Liver (tissue), 9 donors: Measurements from ENCODE around the gene FCRL1. TPM values are rescaled to one million over a fixed set of nuclear protein-coding genes. Genes with fewer than 3 reads are reported as not detected.

Experiments used
- DNase-seq: peaks from one replicate; pipeline ENCODE4 v3.0.0-alpha.2; 2017; ENCODE audit warnings: low spot score
- H3K27ac ChIP-seq, 2 donors: one replicate each; pipeline ENCODE4 v1.7.0; 2013; ENCODE audit warnings: inconsistent platforms in 2 of 2, low read length in 2 of 2, control low read depth in 1 of 2, low read depth in 1 of 2, mild to moderate bottlenecking in 1 of 2
- H3K27me3 ChIP-seq, 4 donors: one replicate each; pipeline versions ENCODE4 v1.6.1 to v1.7.0; 2013; ENCODE audit warnings: low read length in 3 of 4, inconsistent platforms in 1 of 4, mild to moderate bottlenecking in 1 of 4, moderate library complexity in 1 of 4; ENCODE audit not compliant: control insufficient read depth in 4 of 4, insufficient read depth in 4 of 4
- H3K36me3 ChIP-seq, 4 donors: one replicate each; pipeline versions ENCODE4 v1.6.1 to v1.7.0; 2013; ENCODE audit warnings: low read length in 3 of 4, mild to moderate bottlenecking in 3 of 4, low read depth in 1 of 4, moderate library complexity in 1 of 4; ENCODE audit not compliant: control insufficient read depth in 4 of 4, insufficient read depth in 3 of 4
- H3K4me1 ChIP-seq, 4 donors: one replicate each; pipeline versions ENCODE4 v1.6.1 to v1.7.0; 2013; ENCODE audit warnings: low read length in 3 of 4, mild to moderate bottlenecking in 3 of 4, moderate library complexity in 1 of 4; ENCODE audit not compliant: control insufficient read depth in 4 of 4, insufficient read depth in 4 of 4
- H3K4me3 ChIP-seq, 3 donors: one replicate each; pipeline versions ENCODE4 v1.6.1 to v1.7.0; 2013; ENCODE audit warnings: low read length in 3 of 3, control low read depth in 1 of 3, low read depth in 1 of 3, mild to moderate bottlenecking in 1 of 3
- H3K9ac ChIP-seq, 2 donors: one replicate each; pipeline ENCODE4 v1.7.0; 2013; ENCODE audit warnings: low read length in 2 of 2, mild to moderate bottlenecking in 2 of 2, moderate library complexity in 2 of 2, control low read depth in 1 of 2, low read depth in 1 of 2
- H3K9me3 ChIP-seq, 4 donors: one replicate each; pipeline versions ENCODE4 v1.6.1 to v1.7.0; 2013; ENCODE audit warnings: low read length in 3 of 4; ENCODE audit not compliant: control insufficient read depth in 4 of 4
- ATF3 ChIP-seq: IDR thresholded peaks from 2 replicates; pipeline ENCODE4 v1.6.1; 2016; ENCODE audit warnings: antibody characterized with exemption
- EGR1 ChIP-seq, 2 donors: IDR thresholded peaks; 2 replicates each; pipeline ENCODE4 v1.6.1; 2016 to 2018; ENCODE audit warnings: antibody characterized with exemption in 2 of 2, low read depth in 2 of 2
- FOXA1 ChIP-seq: IDR thresholded peaks from 2 replicates; pipeline ENCODE4 v1.6.1; 2016; ENCODE audit warnings: antibody characterized with exemption
- FOXA2 ChIP-seq: IDR thresholded peaks from 2 replicates; pipeline ENCODE4 v1.6.1; 2016; ENCODE audit warnings: antibody characterized with exemption
- HNF4A ChIP-seq, 2 donors: conservative IDR thresholded peaks; 2 replicates each; pipeline ENCODE4 v1.6.1; 2016; ENCODE audit warnings: antibody characterized with exemption in 2 of 2, mild to moderate bottlenecking in 2 of 2
- HNF4G ChIP-seq: IDR thresholded peaks from 2 replicates; pipeline ENCODE4 v1.6.1; 2016; ENCODE audit warnings: antibody characterized with exemption
- JUND ChIP-seq, 2 donors: IDR thresholded peaks; 2 replicates each; pipeline ENCODE4 v1.6.1; 2016; ENCODE audit warnings: antibody characterized with exemption in 2 of 2
- MAX ChIP-seq: IDR thresholded peaks from 2 replicates; pipeline ENCODE4 v1.6.1; 2016; ENCODE audit warnings: antibody characterized with exemption
- NR2F2 ChIP-seq: IDR thresholded peaks from 2 replicates; pipeline ENCODE4 v1.6.1; 2016; ENCODE audit warnings: antibody characterized with exemption
- REST ChIP-seq: IDR thresholded peaks from 2 replicates; pipeline ENCODE4 v1.6.1; 2016; ENCODE audit warnings: antibody characterized with exemption, mild to moderate bottlenecking
- RXRA ChIP-seq, 2 donors: IDR thresholded peaks; 2 replicates each; pipeline ENCODE4 v1.6.1; 2017 to 2018; ENCODE audit warnings: antibody characterized with exemption in 2 of 2, mild to moderate bottlenecking in 1 of 2
- SP1 ChIP-seq: IDR thresholded peaks from 2 replicates; pipeline ENCODE4 v1.6.1; 2018; ENCODE audit warnings: antibody characterized with exemption, mild to moderate bottlenecking
- TAF1 ChIP-seq: conservative IDR thresholded peaks from 2 replicates; pipeline ENCODE4 v1.6.1; 2016; ENCODE audit warnings: antibody characterized with exemption, mild to moderate bottlenecking
- YY1 ChIP-seq: IDR thresholded peaks from 2 replicates; pipeline ENCODE4 v1.6.1; 2016; ENCODE audit warnings: antibody characterized with exemption, mild to moderate bottlenecking
- WGBS: extraction: QIAGEN DNeasy Blood & Tissue Kit; methylation state at CpG from one replicate; pipeline ENCODE4 v1.1.7; 2013; 5-methylcytosine and 5-hydroxymethylcytosine counted together
- polyA plus RNA-seq, 2 donors: library from polyadenylated mRNA; stranded (reverse) in 1 of 2; unstranded in 1 of 2; fragments of 200-250 nt in 1 of 2; fragments of >200 nt in 1 of 2; fragmentation: Nextera tagmentation in 1 of 2; extraction: Ambion mirVana in 1 of 2; gene quantifications; one replicate each; pipeline versions ENCODE4 v1.2.1 to v1.2.3, GENCODE V29; 2013 to 2015
- total RNA-seq, 2 donors: library from RNA; depleted of rRNA; stranded (reverse); fragments of >200 nt; gene quantifications; one replicate each; pipeline ENCODE4 v1.2.3, GENCODE V29; 2014
- TF ChIP-seq, protein P1 (sequence below): fragments of 150-350 bp; IDR thresholded peaks from 2 replicates; pipeline ENCODE4 v1.5.1; 2017; ENCODE audit warnings: improper control_type of control experiment, low read depth, low read length; ENCODE audit not compliant: missing input control
- donor health status: healthy.
- donor health status: healthy.
- donor health status: healthy.
- donor health status: healthy.
- donor health status: healthy.

FCRL1 gene
- total and polyA plus RNA-seq, 4 donors, result 0.02 to 0.84 (median 0.49) TPM

- H3K27ac ChIP-seq, result no peak overlapping the region
- DNase-seq, result no peak
- H3K4me3 ChIP-seq, result no peak overlapping the region
- H3K4me1 ChIP-seq, result no peaks in the 10 kb centered on the region
- TF ChIP-seq ATF3 (no peak), HNF4A (conservative IDR thresholded peaks at IDR 0.05) (no peak)
- no peak overlapping the region for H3K9ac ChIP-seq
- peaks cover 0 to 5% (median 0%) of the 10 kb centered on the region in 4 donors for H3K27me3 ChIP-seq
- H3K9me3 ChIP-seq, result no peaks in the 10 kb centered on the region
- H3K36me3 ChIP-seq, result no peaks in the 10 kb centered on the region
- WGBS, result 65% methylated on average over 8 of the region's 8 CpGs
Observed at GRCh38 chr1:157771661-157772425, 48.1 kb downstream of the FCRL1 start.

DNA sequence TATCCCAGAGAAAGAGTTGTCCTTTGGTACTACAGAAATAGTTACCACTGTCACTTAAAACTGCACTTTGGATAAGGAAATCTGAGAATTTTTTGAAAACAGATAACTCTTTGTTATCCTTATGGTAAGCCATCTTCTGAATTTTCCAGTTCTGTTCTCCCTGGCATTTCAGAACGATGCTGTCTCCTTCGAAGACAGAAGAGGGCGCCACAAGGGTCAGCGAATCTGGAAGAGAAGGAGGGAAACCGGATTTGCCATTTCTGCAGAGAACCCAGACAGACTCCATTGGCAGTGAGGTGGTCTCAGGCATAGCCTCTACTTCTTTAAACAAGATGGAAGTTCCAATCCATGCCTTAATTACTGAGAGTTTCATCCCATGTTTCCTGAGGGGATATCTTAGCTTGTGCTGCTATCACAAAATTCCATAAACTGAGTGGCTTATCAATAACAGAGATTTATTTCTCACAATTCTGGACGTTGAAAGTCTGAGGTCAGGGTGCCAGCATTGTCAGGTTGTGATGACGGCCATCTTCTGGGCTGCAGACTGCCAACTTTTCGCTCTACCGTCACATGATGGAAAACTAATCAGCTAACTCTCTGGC lies 49.4 kb downstream of the FCRL1 start:
- Histone ChIP-seq H3K9ac (no peak overlapping the region), H3K27me3 (peaks cover 0 to 3% (median 0%) of the 10 kb centered on the region in 4 donors), H3K4me1 (no peaks in the 10 kb centered on the region), H3K9me3 (no peaks in the 10 kb centered on the region), H3K36me3 (no peaks in the 10 kb centered on the region), H3K27ac (no peak overlapping the region), H3K4me3 (no peak overlapping the region)
- no peak for DNase-seq
- TF ChIP-seq TAF1, result no peak
- TF ChIP-seq EGR1 (IDR thresholded peaks at IDR 0.05; ENCODE audit: low read depth in 2 of 2), result no peak
- TF ChIP-seq FOXA1, result no peak
- TF ChIP-seq ATF3, result no peak
- TF ChIP-seq, protein P1, sequence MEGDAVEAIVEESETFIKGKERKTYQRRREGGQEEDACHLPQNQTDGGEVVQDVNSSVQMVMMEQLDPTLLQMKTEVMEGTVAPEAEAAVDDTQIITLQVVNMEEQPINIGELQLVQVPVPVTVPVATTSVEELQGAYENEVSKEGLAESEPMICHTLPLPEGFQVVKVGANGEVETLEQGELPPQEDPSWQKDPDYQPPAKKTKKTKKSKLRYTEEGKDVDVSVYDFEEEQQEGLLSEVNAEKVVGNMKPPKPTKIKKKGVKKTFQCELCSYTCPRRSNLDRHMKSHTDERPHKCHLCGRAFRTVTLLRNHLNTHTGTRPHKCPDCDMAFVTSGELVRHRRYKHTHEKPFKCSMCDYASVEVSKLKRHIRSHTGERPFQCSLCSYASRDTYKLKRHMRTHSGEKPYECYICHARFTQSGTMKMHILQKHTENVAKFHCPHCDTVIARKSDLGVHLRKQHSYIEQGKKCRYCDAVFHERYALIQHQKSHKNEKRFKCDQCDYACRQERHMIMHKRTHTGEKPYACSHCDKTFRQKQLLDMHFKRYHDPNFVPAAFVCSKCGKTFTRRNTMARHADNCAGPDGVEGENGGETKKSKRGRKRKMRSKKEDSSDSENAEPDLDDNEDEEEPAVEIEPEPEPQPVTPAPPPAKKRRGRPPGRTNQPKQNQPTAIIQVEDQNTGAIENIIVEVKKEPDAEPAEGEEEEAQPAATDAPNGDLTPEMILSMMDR, result no peak
- no peak for TF ChIP-seq RXRA (IDR thresholded peaks at IDR 0.05)
- no peak for TF ChIP-seq NR2F2
- WGBS, result 50% methylated on average over 9 of the region's 9 CpGs

DNA sequence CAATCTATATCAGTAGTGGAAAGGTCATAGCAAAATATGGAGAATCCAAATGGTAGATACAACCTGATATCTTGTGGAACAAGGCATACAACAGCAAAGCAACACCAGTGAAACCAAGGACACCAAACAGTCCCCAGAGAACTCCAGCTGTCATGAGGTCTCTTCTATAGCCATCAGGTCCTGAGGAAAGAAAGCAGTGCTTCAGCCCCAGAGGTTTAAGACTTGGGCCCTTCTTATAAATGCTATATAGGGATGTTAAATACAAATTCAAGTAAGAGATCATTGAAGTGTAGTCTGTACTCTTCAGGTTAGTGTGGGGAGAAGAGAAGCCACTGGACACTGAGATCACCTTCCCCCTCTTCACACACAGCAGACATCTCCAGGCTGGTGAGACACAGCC lies 53.1 kb downstream of the FCRL1 start:
- H3K9me3 ChIP-seq, result peaks cover 0 to 2% (median 0%) of the 10 kb centered on the region in 4 donors
- H3K36me3 ChIP-seq, result no peaks in the 10 kb centered on the region
- DNase-seq, result no peak
- no peak overlapping the region for H3K27ac ChIP-seq
- no peaks in the 10 kb centered on the region for H3K4me1 ChIP-seq
- H3K9ac ChIP-seq, result no peak overlapping the region
- H3K27me3 ChIP-seq, result peaks cover 0 to 3% (median 0%) of the 10 kb centered on the region in 4 donors
- no peak overlapping the region for H3K4me3 ChIP-seq
- no peak for TF ChIP-seq FOXA1
- TF ChIP-seq REST, result no peak
- TF ChIP-seq TAF1, result no peak
- TF ChIP-seq YY1, result no peak
- TF ChIP-seq, protein P1, result no peak
- no peak for TF ChIP-seq HNF4A (conservative IDR thresholded peaks at IDR 0.05)
- no peak for TF ChIP-seq FOXA2
- TF ChIP-seq HNF4G, result no peak
- TF ChIP-seq ATF3, result no peak
- TF ChIP-seq JUND (IDR thresholded peaks at IDR 0.05), result no peak
- TF ChIP-seq EGR1 (IDR thresholded peaks at IDR 0.05; ENCODE audit: low read depth in 2 of 2), result no peak
- TF ChIP-seq MAX, result no peak
- no peak for TF ChIP-seq SP1
